Putamen (tissue), 1 donor: ENCODE measurements around the gene ALS2.

Experiments used
- DNase-seq: peaks from one replicate; pipeline ENCODE4 v3.0.0-alpha.2; 2016; ENCODE audit warnings: low spot score

The ALS2 gene

DNA sequence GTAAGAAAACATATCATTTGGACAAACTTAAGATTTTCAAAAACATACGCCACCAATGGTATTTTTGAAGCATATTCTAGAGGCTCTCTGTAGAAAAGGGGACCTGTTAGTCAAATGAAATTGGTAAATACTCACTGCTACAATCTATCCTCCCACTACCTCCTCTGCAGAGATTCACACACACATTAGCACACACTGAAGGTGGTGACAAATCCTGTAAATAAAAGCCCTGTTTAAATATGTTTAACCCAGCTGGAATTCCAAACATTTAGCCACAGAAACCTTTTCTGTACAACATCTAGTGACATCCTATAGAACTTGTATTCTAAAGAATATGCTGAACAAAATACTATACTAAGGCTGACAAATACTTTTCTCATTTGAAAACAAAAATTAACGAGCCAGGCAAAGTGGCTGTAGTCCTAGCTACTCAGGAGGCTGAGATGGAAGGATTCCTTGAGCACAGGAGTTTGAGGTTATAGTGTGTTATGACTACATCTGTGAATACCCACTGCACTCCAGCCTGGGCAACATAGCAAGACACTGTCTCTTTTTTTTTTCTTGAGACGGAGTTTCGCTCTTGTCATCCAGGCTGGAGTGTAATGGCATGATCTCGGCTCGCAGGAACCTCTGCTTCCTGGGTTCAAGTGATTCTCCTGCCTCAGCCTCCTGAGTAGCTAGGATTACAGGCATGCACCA lies 25.9 kb downstream of the ALS2 start:
- DNase-seq: no peak

DNA sequence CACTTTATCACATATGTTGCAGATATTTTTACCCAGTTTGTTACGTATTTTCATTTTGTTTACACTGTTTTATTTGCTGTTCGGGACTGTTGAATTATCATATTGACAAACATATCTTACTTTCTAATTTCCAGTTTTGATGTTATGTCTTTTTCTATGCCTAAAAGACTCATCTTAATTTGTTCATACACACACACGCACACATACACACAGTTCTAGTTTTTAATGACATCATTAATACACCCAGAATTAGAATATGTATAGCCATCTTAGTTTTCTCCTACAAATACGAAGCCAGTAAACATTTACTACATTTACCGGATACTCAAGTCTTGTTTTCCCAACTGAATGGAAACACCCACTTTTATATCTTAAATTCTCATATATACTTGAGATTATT lies 29.2 kb downstream of the ALS2 start:
- no peak for DNase-seq

DNA sequence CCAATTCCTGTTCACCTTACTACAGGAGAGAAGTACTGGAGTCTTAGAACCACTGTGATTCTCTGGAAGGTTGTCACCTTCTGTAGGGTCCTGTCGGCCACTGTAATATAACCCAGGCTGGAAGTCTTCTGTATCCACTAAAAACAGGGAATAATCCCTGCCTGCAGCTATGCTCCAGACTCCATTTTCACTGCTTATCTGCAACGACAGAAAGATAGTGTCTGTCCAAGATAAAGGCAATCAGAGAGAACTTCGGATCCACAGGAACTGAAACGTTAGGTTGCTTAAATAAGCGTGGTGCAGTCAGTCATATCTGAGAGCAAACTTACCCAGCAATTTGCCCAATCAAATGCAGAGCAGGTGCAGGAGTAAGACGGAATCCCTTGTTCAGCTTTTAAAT lies 34.2 kb downstream of the ALS2 start:
- DNase-seq: no peak

DNA sequence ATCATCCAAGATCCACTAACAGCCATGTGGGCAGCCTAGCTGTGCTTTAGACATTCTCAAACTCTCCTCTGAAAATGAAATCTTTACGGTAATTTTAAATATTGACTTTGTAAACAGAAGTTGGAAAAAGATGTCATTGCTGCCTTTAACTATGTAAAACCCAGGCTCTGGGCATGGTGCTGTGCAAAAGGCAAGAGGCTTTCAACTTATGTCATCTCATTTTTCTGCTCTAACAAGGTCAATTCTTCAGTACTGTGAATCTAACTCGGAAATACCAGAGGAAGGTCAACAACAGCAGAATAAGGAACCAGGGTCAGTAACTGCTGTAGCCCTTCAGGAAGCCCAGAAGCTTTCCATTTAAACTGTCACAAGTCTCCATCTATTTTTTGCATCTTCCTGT lies 45.2 kb downstream of the ALS2 start:
- DNase-seq: no peak

DNA sequence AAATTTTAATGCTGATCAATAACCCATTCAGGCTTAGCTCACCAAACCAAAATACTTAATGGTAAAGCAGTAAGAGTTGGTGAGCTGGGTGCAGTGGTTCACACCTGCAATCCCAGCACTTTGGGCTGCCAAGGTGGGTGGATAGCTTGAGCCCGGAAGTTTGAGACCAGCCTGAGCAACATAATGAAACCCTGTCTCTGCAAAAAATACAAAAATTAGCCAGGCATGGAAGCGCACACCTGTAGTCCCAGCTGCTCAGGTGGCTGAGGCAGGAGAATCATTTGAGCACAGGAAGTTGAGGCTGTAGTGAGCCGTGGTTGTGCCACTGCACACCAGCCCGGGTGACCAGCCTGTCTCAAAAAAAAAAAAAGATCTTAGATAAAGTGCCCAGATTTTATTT lies 46.6 kb downstream of the ALS2 start:
- no peak for DNase-seq

- no peak for DNase-seq
Measured at GRCh38 chr2:201733544-201733943, 47.2 kb downstream of the ALS2 start.

DNA sequence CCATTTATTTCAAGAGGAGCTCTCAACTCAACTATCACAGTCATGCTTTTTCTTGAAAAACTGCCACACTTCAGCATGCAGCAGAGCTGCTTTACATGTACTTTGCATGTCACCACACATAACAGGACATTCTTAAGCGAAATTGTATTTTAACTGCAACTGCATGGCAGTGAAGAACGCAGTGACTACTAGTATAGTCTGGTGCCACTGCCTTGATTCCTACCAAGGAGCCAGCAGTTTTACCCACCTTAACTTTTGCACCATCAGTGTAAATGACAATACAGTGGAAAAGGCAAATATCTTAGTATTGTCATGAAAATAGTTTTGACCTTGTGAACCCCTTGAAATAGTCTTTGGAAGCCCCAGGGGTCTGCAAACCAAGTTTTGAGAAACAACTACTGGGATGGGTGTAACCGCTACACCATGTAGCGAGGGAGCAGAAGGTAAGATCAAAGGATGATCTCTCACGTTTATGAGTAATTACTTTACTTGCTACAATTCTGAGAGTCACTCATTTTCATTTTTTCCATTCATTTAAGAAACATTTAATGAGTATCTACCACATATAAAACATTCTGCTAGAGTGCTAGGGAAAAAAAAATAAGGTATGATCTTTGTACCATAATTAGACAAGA lies 50.0 kb downstream of the ALS2 start:
- no peak for DNase-seq

DNA sequence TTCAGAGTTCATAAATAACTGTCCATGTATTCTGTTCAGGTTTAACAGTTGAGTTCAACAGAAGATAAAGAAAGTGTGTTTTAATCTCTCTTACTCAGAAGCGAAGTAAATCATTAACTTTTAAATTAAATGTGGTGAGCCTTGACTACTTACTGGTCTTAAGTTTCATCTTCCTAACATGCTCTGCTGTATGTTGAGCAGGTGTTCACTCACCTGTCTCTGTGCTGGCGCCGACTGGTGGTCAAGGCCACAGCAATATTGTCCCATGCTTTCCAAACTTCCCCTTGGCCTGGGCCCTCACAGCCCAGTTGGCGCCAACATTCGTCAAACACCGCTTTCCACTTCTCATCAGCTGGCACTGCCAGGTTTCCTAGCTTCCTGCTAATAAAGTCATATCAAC lies 65.3 kb downstream of the ALS2 start:
- DNase-seq: no peak

GRCh38 chr2:201712726-201713125 lies 68.0 kb downstream of the ALS2 start:
- no peak for DNase-seq

GRCh38 chr2:201709747-201710146 lies 71.0 kb downstream of the ALS2 start:
- no peak for DNase-seq

DNA sequence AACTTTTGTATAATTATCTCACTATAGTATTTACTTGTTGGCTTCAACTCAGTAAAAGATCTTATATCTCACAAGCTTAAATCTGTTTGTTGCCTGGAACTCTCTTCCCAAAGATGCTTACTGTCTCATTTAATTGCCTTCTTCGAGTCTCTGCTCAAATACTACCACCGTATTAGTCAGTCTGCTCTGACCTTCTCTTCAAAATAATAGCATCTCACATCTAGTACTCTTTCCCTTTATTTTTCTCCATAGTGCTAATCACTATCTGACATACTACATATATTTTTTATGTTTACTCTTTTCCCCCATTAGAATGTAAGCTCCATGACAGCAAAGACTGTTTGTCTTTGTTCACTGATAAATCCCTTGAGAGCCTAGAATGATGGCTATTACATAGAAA lies 71.7 kb downstream of the ALS2 start:
- DNase-seq: no peak

DNA sequence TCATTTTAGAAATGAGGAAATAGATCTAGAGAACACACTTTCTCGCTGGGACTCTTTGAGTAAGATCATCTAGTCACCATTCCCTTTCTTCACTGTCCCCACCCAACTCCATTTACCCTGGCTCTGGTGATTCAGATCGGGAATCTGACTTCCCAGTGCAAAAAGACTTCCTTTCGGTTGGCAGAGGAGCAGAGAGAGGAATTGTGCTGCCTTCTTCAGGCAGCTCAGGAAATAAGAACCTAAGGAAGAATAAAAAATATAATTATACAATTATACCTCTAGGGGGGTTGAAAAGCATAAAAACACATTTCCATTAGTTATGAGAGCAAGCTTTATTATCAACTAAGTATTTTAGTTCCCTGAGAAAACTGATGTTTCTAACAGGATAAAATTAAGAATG lies 73.0 kb downstream of the ALS2 start:
- DNase-seq: no peak

GRCh38 chr2:201707142-201707541 lies 73.6 kb downstream of the ALS2 start:
- DNase-seq: no peak

DNA sequence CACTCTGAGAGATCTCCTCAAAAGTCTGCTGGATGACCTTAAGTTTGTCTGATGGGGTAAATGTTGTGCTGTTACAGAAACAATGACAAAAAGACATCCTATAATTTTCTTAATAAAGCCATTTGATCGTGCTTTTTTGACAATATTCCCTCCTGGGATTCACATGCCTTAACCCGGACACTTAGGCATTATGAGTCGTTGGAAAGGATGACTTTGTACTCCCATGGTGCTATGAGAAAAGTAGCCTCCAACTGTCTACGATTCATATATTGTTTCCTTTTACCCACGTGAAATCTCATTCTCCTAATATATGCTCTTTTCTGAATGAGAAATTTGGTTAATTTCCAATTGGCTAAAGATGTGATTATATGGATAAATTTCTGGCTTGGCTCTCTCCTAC lies 76.2 kb downstream of the ALS2 start:
- no peak for DNase-seq

- no peak for DNase-seq
Measured at GRCh38 chr2:201701646-201702045, 79.1 kb downstream of the ALS2 start.

DNA sequence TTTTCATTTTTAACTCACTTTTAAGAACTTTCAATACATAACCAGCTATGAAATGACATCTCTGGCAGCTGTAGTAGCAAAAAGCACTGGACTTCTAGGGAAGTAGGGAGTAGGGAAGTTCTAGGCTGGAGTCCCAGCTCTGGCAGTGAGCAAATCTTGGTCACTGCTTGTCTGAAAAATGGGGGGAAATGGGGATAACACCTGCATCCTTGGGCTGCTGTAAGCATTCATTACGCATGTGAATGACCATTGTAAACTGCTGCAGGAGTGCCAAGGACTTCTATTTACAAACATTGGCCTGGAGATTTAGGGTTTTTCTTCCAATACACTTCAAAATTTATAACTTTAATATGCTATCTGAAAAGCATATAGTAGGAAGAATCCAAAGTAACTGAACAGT lies 81.3 kb downstream of the ALS2 start:
- no peak for DNase-seq

DNA sequence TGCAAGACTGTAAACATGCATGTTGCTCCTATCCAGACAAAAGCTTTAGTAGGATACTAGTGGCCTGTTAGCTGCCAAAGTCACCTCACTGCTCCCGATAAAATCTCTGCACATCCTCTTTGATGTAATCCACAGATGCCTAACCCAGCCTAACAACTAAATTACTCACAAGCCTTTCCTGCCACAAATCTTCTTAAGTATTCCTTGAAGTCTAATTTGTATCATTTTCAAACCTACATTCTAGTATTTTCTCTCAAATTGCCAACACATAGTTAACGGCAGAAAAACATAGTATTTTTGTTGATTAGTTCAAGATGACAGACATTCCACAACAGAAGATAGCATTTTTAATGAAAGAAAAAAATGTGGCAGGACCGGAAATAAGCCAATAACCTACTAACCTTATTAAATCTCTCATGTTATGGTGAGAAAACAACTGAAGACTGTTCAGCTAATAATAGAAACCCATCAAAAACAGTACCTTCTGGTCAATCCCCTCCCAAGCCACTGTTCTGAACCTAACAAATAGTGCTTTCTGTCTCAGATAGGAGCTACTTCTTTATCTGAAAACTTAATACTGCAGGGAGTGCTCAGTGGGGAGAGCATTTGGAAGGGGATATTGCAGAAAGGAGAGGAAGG lies 82.0 kb downstream of the ALS2 start, which contains the start of gene MPP4:
Gene MPP4 (minus strand): TSS at position 57 of the 639 bp plus-strand sequence. CDS start 4,690 bp downstream, outside the sequence.
- no peak for DNase-seq

GRCh38 chr2:201697899-201698298 lies 82.8 kb downstream of the ALS2 start:
- no peak for DNase-seq

DNA sequence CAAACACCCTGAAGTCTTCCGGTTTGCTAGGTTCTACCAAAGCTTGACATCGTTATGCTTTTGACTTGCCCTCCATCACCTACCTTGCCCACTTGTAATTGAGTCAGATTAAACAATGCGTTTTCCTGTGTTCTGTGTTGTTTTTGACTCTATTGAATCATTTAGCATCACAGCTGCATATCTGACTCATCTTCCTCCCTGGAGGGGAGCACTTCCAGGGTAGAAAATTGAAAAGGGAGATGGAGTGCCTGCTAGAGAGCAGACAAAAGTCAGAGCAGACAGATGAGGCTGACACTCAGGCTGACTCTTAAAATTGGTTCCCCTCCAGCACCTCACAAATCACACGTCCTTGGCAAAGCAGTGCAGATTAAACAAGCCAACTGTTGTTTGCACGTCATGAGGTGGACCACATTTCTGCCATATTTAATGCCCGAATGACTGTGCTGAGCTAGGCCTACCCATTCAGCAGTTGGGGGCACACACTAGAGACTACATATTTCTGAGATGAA lies 84.5 kb downstream of the ALS2 start:
- DNase-seq: no peak

GRCh38 chr2:201685156-201685555 lies 95.6 kb downstream of the ALS2 start:
- no peak for DNase-seq

DNA sequence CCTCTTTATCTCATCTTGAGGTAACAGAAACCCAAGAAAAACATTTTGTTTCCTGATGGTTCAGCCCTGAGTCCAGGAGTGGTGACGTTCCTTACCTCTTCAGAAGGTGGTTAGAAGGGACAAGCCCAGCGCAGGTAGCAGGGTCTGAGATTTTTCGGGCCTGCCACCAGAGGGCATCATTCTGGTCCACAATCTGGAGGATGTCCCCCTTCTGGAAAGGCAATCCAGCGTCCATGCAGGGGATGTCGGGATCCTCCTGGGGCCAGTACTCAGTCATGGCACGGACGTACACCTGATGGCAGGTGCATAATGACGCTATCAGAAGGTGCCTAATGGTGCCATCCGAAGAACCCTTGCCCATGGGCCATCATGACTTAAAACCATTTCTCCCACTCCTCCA lies 100.0 kb downstream of the ALS2 start:
- DNase-seq: no peak

GRCh38 chr2:201678401-201678800 lies 102.3 kb downstream of the ALS2 start:
- no peak for DNase-seq

DNA sequence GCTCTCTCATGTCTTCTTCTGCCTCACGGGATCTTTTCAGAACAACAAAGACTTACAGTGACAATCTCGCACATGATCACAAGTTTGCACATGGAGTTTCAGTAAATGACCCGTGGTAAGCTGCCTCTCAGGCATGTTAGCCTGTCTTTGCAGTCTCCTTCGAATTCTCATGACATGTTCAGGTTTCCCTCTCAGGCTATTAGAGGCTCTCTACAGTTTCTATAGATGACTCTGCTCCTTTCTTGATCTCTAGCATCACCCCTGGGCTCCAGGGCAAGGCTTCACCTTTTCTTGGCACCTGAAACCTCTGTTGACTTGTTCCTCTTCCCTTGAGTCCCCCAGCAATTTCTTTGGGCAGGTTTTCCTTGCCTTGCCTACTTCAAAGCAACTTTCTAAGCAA lies 105.3 kb downstream of the ALS2 start:
- no peak for DNase-seq
